HL-60/S4 (cell line): ENCODE results near the gene HDAC7.

Experiments used
- in situ Hi-C: fragments of 300-500 bp; cut with MboI; formaldehyde crosslinking; loops from 2 replicates; pipeline ENCODE4 v1.14.3; 2022; ENCODE audit warnings: low sequenced_read_pairs

HDAC7 gene

DNA sequence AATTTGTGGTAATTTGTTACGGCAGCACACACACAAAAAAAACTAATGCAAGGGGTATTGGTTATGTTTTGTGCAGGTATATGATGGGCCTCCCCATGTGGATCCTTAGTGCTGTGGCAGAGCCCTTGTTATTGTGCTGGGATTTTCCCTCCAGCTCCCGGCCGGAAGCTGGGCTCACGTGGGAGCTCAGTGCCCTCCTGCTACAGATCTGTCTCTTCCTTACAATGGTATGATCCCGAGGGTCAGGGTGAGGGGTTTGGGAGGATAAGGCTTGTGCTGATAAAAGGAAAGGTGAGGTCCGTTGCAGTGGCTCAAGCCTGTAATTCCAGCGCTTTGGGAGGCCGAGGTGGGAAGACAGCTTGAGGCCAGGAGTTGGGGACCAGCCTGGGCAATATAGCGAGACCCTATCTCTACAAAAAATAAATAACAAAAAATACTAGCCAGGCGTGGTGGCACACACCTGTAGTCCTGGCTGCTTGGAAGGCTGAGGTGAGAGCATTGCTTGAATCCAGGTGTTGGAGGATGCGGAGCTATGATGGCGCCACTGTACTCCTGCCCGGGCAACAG is 47.5 kb downstream of the HDAC7 start:
- in situ Hi-C loops, result loop anchor here (10.0 kb wide), 1 partner anchor 127 kb away; no protein-coding TSS in a partner anchor

DNA sequence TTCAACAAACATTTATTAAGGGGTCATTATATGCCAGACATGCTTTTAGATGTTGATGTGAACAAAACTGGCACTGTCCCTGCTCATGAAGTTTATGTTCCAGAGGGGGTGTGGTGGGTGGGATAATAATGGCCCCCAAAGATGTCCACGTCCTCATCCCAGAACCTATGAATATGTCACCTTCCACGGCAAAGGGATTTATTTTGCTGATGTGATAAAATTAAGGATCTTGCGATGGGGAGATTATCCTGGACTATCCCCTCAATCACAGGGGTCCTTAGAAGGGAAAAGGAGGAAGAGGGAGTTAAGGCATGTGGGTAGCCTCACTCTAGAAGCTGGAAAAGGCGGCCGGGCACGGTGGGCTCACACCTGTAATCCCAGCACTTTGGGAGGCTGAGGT is 48.4 kb downstream of the HDAC7 start:
- in situ Hi-C loops, result loop anchor here (10.0 kb wide), 1 partner anchor 127 kb away; no protein-coding TSS in a partner anchor

DNA sequence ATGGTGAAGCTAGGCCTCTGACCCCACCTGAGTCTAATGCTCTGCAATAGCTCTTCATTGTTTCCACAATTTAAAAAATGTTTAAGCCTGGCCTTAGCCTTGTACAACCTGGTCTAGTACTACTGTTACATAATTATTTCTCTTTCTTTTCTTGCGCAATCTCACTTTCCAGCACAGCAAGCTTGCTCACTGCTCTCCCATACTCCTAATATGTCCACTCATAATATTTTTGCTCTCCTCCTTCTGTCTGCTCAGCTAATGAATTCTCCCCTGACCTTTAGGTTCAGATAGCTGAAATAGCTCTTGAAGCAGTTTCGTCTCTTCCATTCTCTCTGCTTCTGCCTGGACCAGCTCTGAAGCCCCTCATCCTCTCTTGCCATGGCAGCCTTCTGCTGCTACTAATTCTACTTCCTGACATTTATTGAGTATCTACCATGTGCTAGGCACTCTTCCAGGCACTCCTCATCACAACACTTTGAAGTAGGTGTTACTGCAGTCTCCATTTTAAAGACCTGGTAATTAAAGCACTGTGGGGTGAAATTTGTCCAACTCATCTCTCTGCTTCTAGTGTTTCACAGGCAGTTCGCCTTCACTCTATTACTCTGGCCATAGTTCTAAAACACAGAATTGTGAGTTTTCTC is 49.5 kb downstream of the HDAC7 start:
- in situ Hi-C loops, result loop anchor here (10.0 kb wide), 1 partner anchor 125 kb away; no protein-coding TSS in a partner anchor

DNA sequence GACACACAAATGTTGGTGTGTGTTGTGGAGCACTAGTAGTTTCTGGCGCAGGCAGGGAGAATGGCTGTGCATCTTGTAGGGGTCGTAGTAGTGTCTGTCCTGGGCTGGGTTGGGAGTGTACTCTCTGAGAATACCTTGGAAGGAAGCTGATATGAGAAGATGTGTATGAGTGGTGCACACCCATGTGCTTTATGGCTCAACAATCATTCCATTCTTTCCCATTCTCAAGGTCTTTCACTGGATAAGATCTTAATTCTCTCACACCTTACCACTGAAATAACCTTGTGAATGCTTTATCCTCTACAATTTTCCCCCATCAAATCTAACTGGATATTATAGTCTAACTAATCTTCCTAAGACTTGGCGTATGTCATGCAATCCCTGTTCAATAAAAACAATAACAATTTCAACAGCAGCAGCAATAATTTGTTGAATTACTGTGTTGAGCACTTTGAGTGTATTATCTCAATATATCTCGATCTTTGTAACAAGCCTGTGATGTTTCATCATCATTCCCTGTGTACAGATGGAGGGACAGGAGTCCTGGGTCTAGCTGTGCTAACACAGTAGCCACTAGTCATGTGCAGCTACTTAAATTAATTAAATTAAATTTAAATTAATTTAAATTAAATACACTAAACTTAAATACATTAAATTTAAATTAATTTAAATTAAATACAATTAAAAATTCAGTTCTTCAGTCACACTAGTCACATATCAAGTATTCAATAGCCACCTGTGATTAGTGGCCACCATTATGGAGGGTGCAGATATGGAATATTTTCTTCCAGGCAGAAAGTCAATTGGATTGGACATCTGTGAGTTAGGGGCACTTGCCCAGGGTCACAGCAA is 50.2 kb downstream of the HDAC7 start:
- in situ Hi-C loops, result loop anchor here (10.0 kb wide), 1 partner anchor 125 kb away; no protein-coding TSS in a partner anchor

DNA sequence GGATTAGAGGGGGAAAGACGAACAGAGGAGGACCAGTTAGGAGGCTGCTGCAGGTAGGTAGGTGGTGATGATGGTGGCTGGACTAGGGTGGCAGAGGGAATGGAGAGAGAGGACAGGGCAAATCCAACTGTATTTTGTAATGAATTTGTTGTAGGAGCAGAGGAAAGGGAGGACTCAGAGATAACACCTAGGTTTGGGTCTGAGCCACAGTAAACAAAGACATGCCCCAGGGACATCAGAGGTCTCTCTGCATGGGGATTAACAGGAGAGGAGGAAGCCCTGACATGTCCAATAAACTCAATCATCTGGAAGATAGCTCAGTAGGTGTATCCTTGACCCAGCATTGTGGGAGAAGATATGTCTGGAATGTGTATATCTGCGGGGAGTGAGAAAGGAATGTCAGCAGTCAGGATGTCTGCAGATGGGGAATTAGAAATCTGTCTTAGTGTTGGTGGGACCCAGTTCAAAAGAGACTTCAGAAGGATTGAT is 51.3 kb downstream of the HDAC7 start:
- in situ Hi-C loops, result no loop called here

DNA sequence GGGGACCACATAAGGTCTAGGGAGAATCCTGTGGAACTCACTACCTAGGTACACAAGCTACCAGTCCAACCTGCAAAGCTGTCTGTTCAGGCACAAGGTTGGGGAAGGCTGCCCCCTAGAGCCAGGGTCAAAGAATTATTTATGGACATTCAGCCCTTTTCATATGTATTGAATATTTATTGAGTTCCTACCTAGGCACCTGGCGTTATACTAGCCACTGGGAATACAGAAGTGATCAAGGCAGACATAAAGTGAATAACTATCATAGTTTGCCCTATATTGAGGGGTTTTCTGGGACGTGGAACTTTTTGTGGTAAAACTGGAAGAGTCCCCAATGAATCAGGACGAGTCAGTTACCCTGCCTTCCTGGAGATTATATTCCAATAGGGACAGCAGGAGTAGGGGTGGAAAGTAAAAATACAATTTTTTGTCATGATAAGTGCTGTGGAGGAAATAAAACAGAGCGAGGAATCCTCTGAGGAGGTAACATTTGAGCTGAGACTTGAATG is 52.4 kb downstream of the HDAC7 start:
- in situ Hi-C loops, result no loop called here

DNA sequence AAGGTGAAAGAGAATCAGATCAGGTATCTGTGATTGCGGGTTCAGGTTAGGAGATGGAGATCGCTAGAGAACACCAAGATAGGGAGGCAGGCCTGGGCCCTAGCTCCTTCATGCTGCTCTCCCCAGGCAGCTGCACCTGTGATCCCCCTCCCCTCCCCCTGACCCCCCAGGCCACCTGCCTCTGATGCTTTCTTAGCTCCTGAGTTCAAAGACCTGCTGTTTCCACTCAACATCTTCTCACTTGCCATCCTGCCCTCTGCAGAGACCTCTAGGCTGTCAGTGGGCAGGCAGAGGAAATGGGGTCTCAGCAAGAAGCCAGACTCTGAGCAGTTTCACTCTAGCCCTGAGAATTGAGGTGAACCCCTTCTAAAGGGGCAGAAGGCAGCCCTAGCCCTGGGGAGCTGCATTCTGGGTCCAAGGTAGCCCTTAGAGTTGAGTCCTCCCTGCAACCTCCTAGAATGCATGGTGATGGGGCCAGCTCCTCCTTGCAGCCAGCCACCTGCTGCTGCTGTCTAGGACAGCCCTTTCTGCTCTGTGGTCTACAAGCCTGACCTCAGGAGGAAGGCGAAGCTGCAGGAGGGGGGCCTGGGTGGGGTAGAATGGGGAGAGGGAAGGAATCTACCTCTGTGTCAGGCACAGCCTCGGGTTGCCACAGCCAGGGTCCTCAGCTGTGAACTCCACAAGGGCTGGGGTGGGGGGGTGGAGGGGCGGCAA is 53.0 kb downstream of the HDAC7 start:
- in situ Hi-C loops, result no loop called here

DNA sequence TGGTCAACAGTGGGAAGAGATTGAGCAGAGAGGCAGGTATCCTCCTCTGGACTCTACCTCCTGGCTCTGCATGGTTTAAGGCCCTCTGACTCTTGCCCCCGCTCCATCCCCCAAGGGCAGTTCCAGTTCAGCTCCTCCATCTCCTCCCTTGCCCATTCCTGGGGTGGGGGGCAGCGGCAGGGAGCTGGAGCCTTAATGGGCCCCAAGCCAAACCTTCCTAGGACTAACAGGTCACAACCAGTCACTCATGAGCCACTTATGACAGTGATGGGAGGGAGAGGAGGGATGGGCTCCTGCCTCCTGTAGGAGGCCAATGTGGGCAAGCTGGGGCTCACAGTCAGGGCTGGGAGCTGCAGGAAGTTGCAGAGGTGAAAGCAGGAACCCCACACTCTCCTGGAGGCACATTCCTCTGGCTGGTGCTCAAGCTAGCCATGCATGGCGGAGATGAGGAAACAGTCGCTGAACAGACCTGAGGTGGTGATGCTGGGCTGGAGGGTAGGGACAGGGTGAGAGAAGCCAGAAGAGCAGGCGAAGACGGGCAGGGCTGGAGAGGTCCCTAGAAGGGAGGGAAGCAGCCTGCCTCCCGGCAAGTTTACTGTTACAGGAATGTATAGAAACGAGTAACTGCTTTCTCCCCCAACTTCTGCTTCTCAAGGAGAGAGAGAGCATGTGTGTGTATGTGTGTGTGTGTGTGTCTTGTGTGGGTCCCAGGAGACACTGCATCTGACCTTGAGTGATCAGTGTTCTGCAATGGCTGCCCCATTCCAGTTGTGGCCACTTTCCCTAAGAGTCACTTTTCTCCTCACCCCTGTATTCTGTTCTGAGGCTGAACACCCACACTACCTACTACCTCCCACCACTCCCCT is 56.0 kb downstream of the HDAC7 start:
- in situ Hi-C loops, result no loop called here

DNA sequence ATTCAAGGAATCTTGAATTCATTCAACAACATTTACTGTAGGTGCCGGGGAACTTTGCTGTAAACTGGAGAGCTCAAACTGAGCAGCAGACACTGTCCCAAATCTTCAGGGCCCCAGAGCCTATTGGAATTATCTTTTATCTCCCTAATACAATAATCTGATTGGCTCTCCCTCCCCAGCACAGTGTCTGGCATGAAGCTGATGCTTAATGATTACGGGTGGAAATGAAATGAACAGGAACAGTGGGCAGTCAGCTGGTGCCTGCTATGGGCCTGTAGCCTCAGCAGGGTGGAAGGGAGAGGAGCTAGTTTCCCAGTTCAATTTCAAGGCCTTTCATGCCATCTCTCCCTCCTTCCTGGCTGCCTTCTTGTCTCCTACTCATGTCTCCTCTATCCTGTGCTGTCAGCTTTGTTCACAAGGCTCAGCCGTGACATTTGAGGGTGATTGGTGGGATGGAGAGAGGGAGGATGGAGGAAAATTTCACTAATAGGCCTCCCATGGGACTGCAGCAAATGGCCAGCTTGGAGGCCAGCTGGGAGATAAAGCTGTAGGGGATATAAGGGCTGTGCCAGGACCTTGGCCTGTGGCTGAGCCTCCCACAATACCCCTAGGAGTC is 56.7 kb downstream of the HDAC7 start:
- in situ Hi-C loops, result no loop called here

DNA sequence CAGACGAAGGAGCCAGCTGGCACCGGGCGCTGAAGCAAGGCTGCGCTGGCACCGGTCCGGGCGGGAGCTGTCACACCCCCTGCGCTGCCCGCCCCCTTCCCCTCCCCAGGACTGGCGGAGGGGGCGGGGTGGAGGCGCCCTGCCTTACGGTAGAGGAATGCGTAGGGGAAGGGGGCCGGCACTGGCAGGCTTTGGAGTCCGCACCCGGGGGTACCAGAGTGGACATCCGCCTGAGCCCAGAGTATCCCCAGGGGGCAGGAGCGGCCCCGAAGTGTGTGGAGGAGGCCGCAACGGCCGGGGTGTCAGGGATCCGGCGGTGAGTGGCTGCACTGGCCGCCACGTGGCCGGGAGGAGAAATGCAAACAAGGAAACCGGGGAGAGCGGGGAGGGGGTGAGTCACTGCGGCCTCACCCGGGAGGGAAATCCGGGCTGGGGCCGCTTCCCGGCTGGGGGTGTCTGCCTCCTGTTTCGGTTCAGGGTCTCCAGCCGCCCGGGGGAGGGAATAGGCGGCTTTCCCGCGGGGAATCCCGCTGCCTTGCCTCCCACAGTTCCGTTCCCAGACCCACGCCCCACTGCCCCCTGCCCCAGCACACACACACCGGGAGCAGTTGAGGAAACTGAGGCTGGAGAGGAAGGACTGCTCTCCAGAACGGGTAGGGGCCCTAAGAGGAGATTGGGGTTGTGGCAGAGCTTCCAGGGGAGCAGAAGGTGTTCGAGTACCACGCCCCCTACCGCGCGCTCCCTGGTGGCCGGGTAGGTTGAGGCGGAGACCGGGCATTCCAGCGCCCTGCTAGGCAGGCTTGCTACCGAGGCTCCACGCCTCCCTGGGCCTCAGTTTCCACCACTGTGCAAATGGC is 60.6 kb downstream of the HDAC7 start, which contains the start of gene RAPGEF3:
TSS of gene RAPGEF3 (minus strand) at position 47 of the 857 bp plus-strand sequence. CDS start 324 bp downstream, outside the sequence.
- in situ Hi-C loops, result no loop called here

DNA sequence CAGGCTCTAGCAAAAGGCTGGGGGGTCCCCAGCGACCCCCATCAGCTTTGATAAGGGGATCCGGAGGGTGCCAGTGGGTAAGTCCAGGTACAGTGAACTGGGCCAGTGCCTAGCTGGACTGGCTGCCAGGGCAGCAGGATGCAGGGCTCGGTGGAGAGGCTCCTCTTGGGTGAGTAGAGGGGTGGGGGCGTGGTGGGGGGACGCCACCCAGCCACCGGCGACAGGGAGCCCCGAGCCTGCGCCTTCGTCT is 61.2 kb downstream of the HDAC7 start:
- in situ Hi-C loops, result no loop called here

DNA sequence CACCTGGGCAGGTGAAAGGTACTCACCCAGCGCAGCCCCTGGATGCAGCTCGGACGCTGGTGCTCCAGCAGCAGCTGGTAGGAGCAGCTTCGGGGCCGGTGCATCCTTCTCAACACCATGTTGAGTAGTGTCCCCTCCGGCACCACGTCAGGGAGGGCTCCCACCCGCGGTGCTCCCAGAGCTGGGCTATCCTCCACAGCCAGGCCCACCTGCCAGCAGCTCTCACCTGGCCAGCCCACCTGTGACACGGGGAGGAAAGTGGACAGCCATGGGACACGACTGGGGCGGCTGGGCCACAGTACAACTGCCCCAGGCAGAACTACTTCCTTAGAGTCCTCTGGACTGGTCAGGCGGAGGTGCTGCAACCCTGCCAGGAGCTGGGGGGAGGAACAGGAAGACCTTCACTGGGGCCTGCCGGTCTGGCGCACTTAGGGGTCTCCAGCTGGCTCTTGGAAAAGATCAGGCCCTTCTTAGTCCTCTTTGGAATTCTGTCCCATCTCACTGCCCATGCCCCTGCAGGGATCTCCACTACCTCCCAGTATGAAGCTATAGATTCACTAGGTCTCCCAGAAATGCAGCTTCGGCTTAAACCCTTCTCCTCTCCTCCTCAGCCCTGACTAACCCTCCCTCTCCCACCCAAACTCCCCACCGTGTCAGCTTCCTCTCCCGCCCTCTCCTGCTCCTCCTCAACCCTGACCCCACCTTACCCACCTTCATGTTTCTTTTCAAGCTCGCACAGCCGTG is 61.7 kb downstream of the HDAC7 start:
- in situ Hi-C loops, result no loop called here

DNA sequence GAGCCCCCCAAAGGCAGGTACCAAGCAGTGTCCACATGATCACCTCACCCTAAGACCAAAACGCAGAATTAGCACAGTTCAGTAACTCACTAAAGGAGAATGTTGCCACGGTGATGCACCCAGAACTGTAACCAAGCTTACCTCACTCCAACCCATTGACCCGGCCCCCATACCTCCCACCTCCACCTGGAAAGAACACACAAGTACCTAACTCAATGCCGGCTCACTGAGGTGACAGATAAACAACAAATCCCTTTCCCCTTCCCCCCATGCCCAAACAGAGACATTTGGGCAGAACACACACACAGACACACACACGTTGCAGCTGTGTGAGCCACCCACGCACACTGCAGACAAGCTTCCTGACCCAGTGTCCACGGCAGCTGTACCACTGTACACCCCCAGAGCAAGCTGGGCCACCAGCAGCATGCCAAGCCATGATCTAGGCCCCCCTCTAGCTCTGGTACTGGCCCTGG is 62.3 kb downstream of the HDAC7 start:
- in situ Hi-C loops, result no loop called here

DNA sequence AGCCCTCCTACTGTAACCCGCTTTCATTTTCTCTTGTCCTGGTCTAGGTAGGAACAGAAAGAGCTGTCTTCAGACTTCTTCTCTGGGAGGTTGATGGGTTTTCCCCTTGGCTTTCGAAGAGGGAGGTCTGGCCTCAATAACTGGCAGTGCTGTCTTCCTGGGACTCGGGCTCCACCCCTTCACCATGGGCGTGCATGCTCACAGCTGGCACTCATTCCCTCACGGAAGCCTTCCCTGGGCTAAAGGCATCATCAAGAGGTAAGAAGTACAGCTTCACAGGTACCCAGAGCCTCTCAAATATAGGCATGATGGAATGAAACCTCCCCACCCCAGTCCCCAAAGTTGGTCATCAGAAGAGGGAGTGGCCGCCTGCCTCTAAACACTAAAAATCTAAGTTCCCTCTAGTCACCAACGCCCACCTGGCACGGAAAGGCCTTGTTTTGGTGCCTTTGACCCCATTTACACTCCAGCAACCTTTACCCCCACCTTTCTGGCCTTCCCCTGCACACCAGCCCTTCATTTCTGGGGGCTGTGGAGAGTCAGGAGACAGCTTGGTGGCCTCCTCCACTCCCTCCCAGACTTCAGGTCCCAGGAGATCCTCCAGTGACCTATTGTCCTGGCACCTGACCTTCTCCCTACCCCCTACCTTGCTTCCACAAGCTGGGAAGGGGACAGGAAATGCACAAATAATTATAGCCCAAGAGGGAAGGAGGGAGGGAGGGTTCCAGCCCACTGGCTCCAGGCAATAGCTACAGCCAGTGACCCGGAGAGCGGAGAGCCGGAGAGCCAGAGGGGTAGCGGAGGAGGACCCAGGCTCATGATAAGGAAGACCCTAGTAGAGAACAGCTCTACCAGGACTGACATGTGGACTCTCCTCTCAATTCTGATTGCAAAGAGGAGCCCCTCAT is 63.8 kb downstream of the HDAC7 start:
- in situ Hi-C loops, result no loop called here

DNA sequence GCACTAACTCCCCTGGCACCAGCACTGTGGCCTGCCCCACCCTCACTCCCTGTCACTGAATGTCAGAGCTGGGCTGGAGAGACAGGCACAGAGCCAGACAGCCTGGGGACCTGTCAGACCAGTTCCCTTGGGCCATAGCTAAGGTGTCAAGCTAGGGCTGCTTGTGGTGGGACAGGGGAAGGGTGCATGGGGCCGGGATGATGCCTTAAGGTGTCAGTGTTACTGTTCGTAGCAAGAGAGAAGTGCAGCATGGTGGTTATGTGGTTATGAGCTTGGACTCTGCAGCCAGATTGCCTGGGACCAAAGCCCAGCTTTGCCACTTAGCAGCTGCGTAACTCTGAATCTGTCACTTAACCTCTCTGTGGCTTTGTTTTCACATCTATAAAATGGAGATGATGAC is 64.8 kb downstream of the HDAC7 start:
- in situ Hi-C loops, result no loop called here

DNA sequence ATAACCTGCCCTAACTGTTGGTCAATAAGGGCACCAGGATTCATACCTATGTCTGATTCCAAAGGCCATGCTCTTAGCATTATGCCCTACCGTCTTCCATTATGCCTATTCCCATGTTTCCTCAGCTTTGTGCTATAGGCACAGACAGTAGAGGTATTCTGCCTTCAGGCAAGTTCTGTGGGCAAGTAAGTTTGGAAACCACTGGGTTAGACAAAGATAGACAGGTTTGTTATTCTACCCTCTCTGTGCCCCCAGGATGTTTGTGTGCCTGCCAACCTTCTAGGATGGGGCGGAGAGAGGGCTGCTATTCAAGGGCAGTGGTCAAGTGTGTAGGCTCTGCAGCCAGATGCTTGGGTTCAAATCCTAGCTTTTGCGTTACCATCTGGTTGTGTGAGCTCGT is 65.6 kb downstream of the HDAC7 start:
- in situ Hi-C loops, result no loop called here
